AG10803 (cell line): Measurements from ENCODE around the gene TMEM169.

ENCODE experiments used
- DNase-seq: peaks from one replicate; pipeline ENCODE4 v3.0.0; 2010; ENCODE audit warnings: low read depth
- H3K4me3 ChIP-seq: 2 replicates; pipeline ENCODE4 v1.5.1; 2011; ENCODE audit warnings: mild to moderate bottlenecking, low read length, control low read depth
- TF ChIP-seq, protein P1 (sequence below): conservative IDR thresholded peaks from 2 replicates; pipeline ENCODE4 v1.5.1; 2011; ENCODE audit warnings: mild to moderate bottlenecking, low read length, control low read depth, inconsistent platforms

The TMEM169 gene

DNA sequence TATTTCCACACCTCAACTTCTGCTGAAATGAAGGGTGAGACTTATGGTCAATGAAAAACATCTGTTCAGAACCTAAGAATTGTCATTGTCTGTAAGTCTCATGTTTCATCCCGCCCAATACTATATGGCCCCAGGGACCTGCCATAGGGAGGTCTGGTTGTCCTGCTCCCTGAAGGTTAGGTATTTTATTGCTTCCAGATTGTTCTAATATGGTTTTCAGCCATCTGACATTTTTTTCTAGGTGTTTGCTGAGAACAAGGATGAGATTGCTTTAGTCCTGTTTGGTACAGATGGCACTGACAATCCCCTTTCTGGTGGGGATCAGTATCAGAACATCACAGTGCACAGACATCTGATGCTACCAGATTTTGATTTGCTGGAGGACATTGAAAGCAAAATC, 34.7 kb downstream of the TMEM169 start:
- no peak overlapping the region for H3K4me3 ChIP-seq
- peak; percentile 10 for DNase-seq
- TF ChIP-seq, protein P1, sequence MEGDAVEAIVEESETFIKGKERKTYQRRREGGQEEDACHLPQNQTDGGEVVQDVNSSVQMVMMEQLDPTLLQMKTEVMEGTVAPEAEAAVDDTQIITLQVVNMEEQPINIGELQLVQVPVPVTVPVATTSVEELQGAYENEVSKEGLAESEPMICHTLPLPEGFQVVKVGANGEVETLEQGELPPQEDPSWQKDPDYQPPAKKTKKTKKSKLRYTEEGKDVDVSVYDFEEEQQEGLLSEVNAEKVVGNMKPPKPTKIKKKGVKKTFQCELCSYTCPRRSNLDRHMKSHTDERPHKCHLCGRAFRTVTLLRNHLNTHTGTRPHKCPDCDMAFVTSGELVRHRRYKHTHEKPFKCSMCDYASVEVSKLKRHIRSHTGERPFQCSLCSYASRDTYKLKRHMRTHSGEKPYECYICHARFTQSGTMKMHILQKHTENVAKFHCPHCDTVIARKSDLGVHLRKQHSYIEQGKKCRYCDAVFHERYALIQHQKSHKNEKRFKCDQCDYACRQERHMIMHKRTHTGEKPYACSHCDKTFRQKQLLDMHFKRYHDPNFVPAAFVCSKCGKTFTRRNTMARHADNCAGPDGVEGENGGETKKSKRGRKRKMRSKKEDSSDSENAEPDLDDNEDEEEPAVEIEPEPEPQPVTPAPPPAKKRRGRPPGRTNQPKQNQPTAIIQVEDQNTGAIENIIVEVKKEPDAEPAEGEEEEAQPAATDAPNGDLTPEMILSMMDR: no peak

GRCh38 chr2:216117561-216118340, 36.0 kb downstream of the TMEM169 start:
- TF ChIP-seq, protein P1: no peak
- no peak for DNase-seq
- H3K4me3 ChIP-seq: no peak overlapping the region

DNA sequence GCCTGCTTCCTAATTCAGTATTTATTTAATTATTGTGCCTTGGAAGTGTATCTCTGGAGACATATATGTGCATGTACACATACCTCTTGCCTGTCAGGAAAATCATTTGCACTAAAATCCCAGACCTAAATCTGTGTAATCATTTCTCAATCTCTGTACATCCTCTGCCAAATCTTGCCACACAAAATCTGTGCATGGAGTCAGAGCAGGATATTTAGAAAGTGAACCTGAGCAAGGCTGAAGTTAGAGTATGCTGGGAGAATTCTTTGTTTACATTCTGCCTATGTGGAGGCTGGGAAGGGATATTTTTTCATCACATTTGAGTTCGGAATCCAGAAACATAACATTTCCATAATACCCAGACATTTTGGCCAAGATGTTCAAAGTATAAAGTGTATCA, 36.8 kb downstream of the TMEM169 start:
- H3K4me3 ChIP-seq: no peak overlapping the region
- TF ChIP-seq, protein P1: no peak
- peak; percentile 40 for DNase-seq

DNA sequence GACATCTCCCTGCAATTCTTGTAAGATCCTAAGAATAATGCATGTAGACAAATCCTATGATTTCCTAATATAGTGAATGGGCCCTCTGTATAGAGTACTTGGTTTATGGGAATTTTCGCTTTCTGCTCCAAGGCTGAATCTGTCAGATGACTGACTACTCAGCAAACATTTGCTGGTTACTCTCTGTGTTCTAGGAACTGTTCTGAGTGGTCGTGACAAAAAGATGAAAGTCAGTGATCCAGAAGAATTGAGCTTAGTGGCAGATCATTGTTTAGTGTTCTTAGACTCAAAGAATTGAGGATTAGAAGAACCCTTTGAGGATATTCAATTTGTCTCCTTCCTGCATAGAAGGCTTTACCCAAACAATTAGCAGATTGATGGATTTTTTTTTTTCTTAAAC, 37.4 kb downstream of the TMEM169 start:
- no peak overlapping the region for H3K4me3 ChIP-seq
- no peak for DNase-seq
- TF ChIP-seq, protein P1: no peak

DNA sequence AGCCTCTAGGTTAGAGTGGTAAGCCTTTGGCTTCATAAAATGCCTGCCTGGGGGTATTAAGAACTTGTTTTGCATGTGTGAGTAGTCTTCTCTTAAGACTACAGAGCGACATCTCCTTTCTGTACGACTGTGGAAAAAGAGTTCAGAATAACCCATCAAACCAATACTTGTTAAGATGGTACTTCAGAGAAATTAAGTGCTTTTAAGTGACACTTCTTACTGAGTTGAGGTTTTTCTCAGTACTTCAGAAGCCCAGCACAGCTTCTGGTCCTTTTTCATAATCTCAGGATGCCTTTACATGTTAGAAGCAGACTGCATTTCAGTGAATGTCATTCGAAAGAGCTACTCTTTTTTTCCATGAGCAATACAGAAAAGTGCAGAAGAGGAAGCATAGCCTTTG, 38.3 kb downstream of the TMEM169 start:
- H3K4me3 ChIP-seq: no peak overlapping the region
- TF ChIP-seq, protein P1: no peak

DNA sequence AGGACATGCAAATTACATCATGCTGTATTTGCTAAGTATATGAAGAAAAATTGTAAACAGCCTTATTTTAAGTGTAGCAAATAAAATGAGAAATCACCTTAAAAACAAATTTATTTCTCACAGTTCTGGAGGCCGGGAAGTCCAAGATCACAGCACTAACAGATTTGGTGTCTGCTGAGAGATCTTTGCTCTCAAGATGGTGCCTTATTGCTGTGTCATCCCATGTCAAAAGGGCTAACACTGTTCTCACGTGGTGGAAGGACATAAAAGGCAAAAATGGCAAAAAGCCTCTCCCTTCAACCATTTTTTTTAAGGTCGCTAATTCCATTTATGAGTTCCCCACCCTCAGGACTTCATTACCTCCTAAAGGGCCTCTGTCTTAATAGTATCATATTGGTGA, 39.5 kb downstream of the TMEM169 start:
- no peak overlapping the region for H3K4me3 ChIP-seq
- DNase-seq: no peak
- TF ChIP-seq, protein P1: no peak

More for the DNA sequence above, 38.3 kb downstream of the TMEM169 start:
- no peak for DNase-seq

DNA sequence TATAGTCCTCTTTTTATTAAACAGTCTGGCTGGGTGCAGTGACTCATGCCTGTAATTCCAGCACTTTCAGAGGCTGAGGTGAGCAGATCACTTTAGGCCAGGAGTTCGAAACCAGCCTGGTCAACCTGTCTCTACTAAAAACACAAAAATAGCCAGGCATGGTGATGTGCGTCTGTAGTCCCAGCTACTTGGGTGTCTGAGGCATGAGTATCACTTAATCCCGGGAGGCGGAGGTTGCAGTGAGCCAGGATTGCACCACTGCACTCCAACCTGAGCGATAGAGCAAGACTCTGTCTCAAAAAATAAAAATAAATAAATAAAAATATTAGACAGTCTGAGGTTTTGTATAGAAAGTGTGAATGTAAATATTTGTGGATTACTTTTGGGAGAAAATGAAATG, 45.2 kb downstream of the TMEM169 start:
- TF ChIP-seq, protein P1: no peak
- no peak for DNase-seq
- no peak overlapping the region for H3K4me3 ChIP-seq
